ENCODE measurements around the gene KIAA0586.

The KIAA0586 gene

GRCh38 chr14:58439476-58439875 lies 12.0 kb downstream of the KIAA0586 start:
- H2BK120ac ChIP-seq (ENCODE audit: low read depth, low read length): no peak overlapping the region
- DNase-seq: no peak
- peaks cover 9 to 68% of the 10 kb centered on the region in 2 experiments for H3K36me3 ChIP-seq (ENCODE audit: control insufficient read depth in 1 of 2, insufficient read depth in 2 of 2, low read depth in 1 of 2, low read length in 2 of 2)
- no peak overlapping the region for H3K9ac ChIP-seq (ENCODE audit: low read length)
- no peak overlapping the region for H2AK5ac ChIP-seq (ENCODE audit: low read length, severe bottlenecking)
- no peak overlapping the region for H2AFZ ChIP-seq (ENCODE audit: low read depth, low read length)
- H3K4me2 ChIP-seq (ENCODE audit: low read length, poor library complexity, severe bottlenecking): no peak overlapping the region
- no peaks in the 10 kb centered on the region for H3K4me1 ChIP-seq (ENCODE audit: control insufficient read depth, insufficient read depth, low read depth, low read length)
- H2BK15ac ChIP-seq (ENCODE audit: low read depth, poor library complexity, severe bottlenecking): no peak overlapping the region
- H3K9me3 ChIP-seq (ENCODE audit: control insufficient read depth, low read length): no peaks in the 10 kb centered on the region
- WGBS: over 99% methylated on average over 3 of the region's 5 CpGs
- H3K27me3 ChIP-seq (ENCODE audit: control insufficient read depth in 1 of 2, insufficient read depth in 1 of 2, low read length in 2 of 2): no peaks in the 10 kb centered on the region
- H3K27ac ChIP-seq (ENCODE audit: low read length, poor library complexity, severe bottlenecking): no peak overlapping the region
- no peak overlapping the region for H3K4me3 ChIP-seq (ENCODE audit: insufficient read depth in 1 of 2, low read depth in 1 of 2, low read length in 2 of 2)
- no peak overlapping the region for H3K23ac ChIP-seq (ENCODE audit: low read length in 2 of 2)
- H3K4ac ChIP-seq (ENCODE audit: low read depth in 1 of 2, low read length in 2 of 2): no peak overlapping the region
- H3K18ac ChIP-seq (ENCODE audit: low read depth in 1 of 2, low read length in 2 of 2): no peak overlapping the region
- no peak overlapping the region for H2BK12ac ChIP-seq (ENCODE audit: low read length in 2 of 2)
- H2BK5ac ChIP-seq (ENCODE audit: low read depth, low read length, poor library complexity, severe bottlenecking): no peak overlapping the region
- no peak overlapping the region for H4K91ac ChIP-seq (ENCODE audit: low read length)
- no peak overlapping the region for H3K14ac ChIP-seq (ENCODE audit: low read length in 2 of 2)
- no peaks in the 10 kb centered on the region for H3K79me1 ChIP-seq (replicated peaks; ENCODE audit: low read length, poor library complexity, severe bottlenecking)
- no peak overlapping the region for H4K8ac ChIP-seq (ENCODE audit: low read length)

GRCh38 chr14:58444627-58445026 lies 17.1 kb downstream of the KIAA0586 start:
- no peak overlapping the region for H4K91ac ChIP-seq (ENCODE audit: low read length)
- no peaks in the 10 kb centered on the region for H3K4me1 ChIP-seq (ENCODE audit: control insufficient read depth, insufficient read depth, low read depth, low read length)
- peaks cover 8 to 68% of the 10 kb centered on the region in 2 experiments for H3K36me3 ChIP-seq (ENCODE audit: control insufficient read depth in 1 of 2, insufficient read depth in 2 of 2, low read depth in 1 of 2, low read length in 2 of 2)
- H3K4me2 ChIP-seq (ENCODE audit: low read length, poor library complexity, severe bottlenecking): no peak overlapping the region
- DNase-seq: no peak
- H2BK15ac ChIP-seq (ENCODE audit: low read depth, poor library complexity, severe bottlenecking): no peak overlapping the region
- no peak overlapping the region for H2BK5ac ChIP-seq (ENCODE audit: low read depth, low read length, poor library complexity, severe bottlenecking)
- H2BK12ac ChIP-seq (ENCODE audit: low read length in 2 of 2): no peak overlapping the region
- no peak overlapping the region for H3K4me3 ChIP-seq (ENCODE audit: insufficient read depth in 1 of 2, low read depth in 1 of 2, low read length in 2 of 2)
- no peak overlapping the region for H2AK5ac ChIP-seq (ENCODE audit: low read length, severe bottlenecking)
- H3K18ac ChIP-seq (ENCODE audit: low read depth in 1 of 2, low read length in 2 of 2): no peak overlapping the region
- H3K27ac ChIP-seq (ENCODE audit: low read length, poor library complexity, severe bottlenecking): no peak overlapping the region
- H2BK120ac ChIP-seq (ENCODE audit: low read depth, low read length): no peak overlapping the region
- H3K4ac ChIP-seq (ENCODE audit: low read depth in 1 of 2, low read length in 2 of 2): no peak overlapping the region
- no peak overlapping the region for H3K9ac ChIP-seq (ENCODE audit: low read length)
- no peaks in the 10 kb centered on the region for H3K79me1 ChIP-seq (replicated peaks; ENCODE audit: low read length, poor library complexity, severe bottlenecking)
- 98% methylated on average over 5 of the region's 5 CpGs for WGBS
- no peaks in the 10 kb centered on the region for H3K27me3 ChIP-seq (ENCODE audit: control insufficient read depth in 1 of 2, insufficient read depth in 1 of 2, low read length in 2 of 2)
- no peak overlapping the region for H2AFZ ChIP-seq (ENCODE audit: low read depth, low read length)
- no peak overlapping the region for H4K8ac ChIP-seq (ENCODE audit: low read length)
- H3K9me3 ChIP-seq (ENCODE audit: control insufficient read depth, low read length): no peaks in the 10 kb centered on the region
- H3K23ac ChIP-seq (ENCODE audit: low read length in 2 of 2): no peak overlapping the region
- H3K14ac ChIP-seq (ENCODE audit: low read length in 2 of 2): no peak overlapping the region

GRCh38 chr14:58455593-58456265 lies 28.2 kb downstream of the KIAA0586 start:
- Histone ChIP-seq H2BK15ac (ENCODE audit: low read depth, poor library complexity, severe bottlenecking) (no peak overlapping the region), H3K14ac (ENCODE audit: low read length in 2 of 2) (peak overlapping the region in 1 of 2 experiments; percentile 75), H3K9me3 (ENCODE audit: control insufficient read depth, low read length) (no peaks in the 10 kb centered on the region), H3K27me3 (ENCODE audit: control insufficient read depth in 1 of 2, insufficient read depth in 1 of 2, low read length in 2 of 2) (no peaks in the 10 kb centered on the region), H4K91ac (ENCODE audit: low read length) (no peak overlapping the region), H3K4me2 (ENCODE audit: low read length, poor library complexity, severe bottlenecking) (no peak overlapping the region), H3K4me1 (ENCODE audit: control insufficient read depth, insufficient read depth, low read depth, low read length) (peaks cover 2% of the 10 kb centered on the region), H3K18ac (ENCODE audit: low read depth in 1 of 2, low read length in 2 of 2) (peak overlapping the region in 1 of 2 experiments; percentile 30), H2BK120ac (ENCODE audit: low read depth, low read length) (no peak overlapping the region), H3K4ac (ENCODE audit: low read depth in 1 of 2, low read length in 2 of 2) (no peak overlapping the region), H3K4me3 (ENCODE audit: insufficient read depth in 1 of 2, low read depth in 1 of 2, low read length in 2 of 2) (no peak overlapping the region), H3K23ac (ENCODE audit: low read length in 2 of 2) (peak overlapping the region in 1 of 2 experiments; percentile 40), H3K27ac (ENCODE audit: low read length, poor library complexity, severe bottlenecking) (peak overlapping the region; percentile 18), H2BK5ac (ENCODE audit: low read depth, low read length, poor library complexity, severe bottlenecking) (no peak overlapping the region), H2AK5ac (ENCODE audit: low read length, severe bottlenecking) (no peak overlapping the region), H3K79me1 (replicated peaks; ENCODE audit: low read length, poor library complexity, severe bottlenecking) (peaks cover 2% of the 10 kb centered on the region), H2BK12ac (ENCODE audit: low read length in 2 of 2) (no peak overlapping the region), H2AFZ (ENCODE audit: low read depth, low read length) (no peak overlapping the region), H3K9ac (ENCODE audit: low read length) (no peak overlapping the region), H3K36me3 (ENCODE audit: control insufficient read depth in 1 of 2, insufficient read depth in 2 of 2, low read depth in 1 of 2, low read length in 2 of 2) (peaks cover 0 to 75% of the 10 kb centered on the region in 2 experiments), H4K8ac (ENCODE audit: low read length) (no peak overlapping the region)
- 92% methylated on average over 6 of the region's 9 CpGs for WGBS
- DNase-seq: peak; percentile 38

DNA sequence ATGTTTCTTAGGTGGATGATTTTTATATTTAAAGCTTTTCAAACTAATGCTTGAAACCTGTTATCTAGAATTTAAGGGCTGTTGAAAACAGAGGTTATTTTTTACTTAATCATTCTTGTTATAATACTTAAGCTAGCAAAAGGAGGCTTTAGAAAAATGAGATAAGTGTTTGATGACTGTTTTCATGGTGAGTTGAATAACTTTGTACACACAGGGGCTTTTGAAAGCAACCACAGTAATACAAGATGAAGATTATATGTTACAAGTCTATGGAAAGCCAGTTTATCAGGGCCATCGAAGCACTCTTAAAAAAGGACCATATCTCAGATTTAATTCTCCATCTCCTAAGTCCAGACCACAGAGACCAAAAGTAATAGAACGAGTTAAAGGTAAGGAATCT lies 33.3 kb downstream of the KIAA0586 start:
- no peak overlapping the region for H3K27ac ChIP-seq (ENCODE audit: low read length, poor library complexity, severe bottlenecking)
- H3K9ac ChIP-seq (ENCODE audit: low read length): no peak overlapping the region
- no peak overlapping the region for H2BK15ac ChIP-seq (ENCODE audit: low read depth, poor library complexity, severe bottlenecking)
- no peak overlapping the region for H3K18ac ChIP-seq (ENCODE audit: low read depth in 1 of 2, low read length in 2 of 2)
- no peak overlapping the region for H4K8ac ChIP-seq (ENCODE audit: low read length)
- no peak overlapping the region for H3K23ac ChIP-seq (ENCODE audit: low read length in 2 of 2)
- no peak overlapping the region for H2BK120ac ChIP-seq (ENCODE audit: low read depth, low read length)
- H3K4me1 ChIP-seq (ENCODE audit: control insufficient read depth, insufficient read depth, low read depth, low read length): peaks cover 2% of the 10 kb centered on the region
- no peak overlapping the region for H3K4me2 ChIP-seq (ENCODE audit: low read length, poor library complexity, severe bottlenecking)
- no peak overlapping the region for H2BK12ac ChIP-seq (ENCODE audit: low read length in 2 of 2)
- WGBS: no CpG with 5 or more reads among the region's 2 CpGs
- no peak overlapping the region for H3K4me3 ChIP-seq (ENCODE audit: insufficient read depth in 1 of 2, low read depth in 1 of 2, low read length in 2 of 2)
- H2BK5ac ChIP-seq (ENCODE audit: low read depth, low read length, poor library complexity, severe bottlenecking): no peak overlapping the region
- no peak for DNase-seq
- H3K27me3 ChIP-seq (ENCODE audit: control insufficient read depth in 1 of 2, insufficient read depth in 1 of 2, low read length in 2 of 2): no peaks in the 10 kb centered on the region
- H3K4ac ChIP-seq (ENCODE audit: low read depth in 1 of 2, low read length in 2 of 2): no peak overlapping the region
- H2AK5ac ChIP-seq (ENCODE audit: low read length, severe bottlenecking): no peak overlapping the region
- no peaks in the 10 kb centered on the region for H3K9me3 ChIP-seq (ENCODE audit: control insufficient read depth, low read length)
- H3K36me3 ChIP-seq (ENCODE audit: control insufficient read depth in 1 of 2, insufficient read depth in 2 of 2, low read depth in 1 of 2, low read length in 2 of 2): peaks cover 0 to 78% of the 10 kb centered on the region in 2 experiments
- no peak overlapping the region for H2AFZ ChIP-seq (ENCODE audit: low read depth, low read length)
- no peak overlapping the region for H4K91ac ChIP-seq (ENCODE audit: low read length)
- H3K79me1 ChIP-seq (replicated peaks; ENCODE audit: low read length, poor library complexity, severe bottlenecking): peaks cover 6% of the 10 kb centered on the region
- H3K14ac ChIP-seq (ENCODE audit: low read length in 2 of 2): no peak overlapping the region

Data from mesenchymal stem cell (in vitro differentiated cells and primary cell).